Endothelial cell of umbilical vein (primary cell): ENCODE results near the gene PVR.

Experiments used
- EZH2 ChIP-seq: IDR thresholded peaks from 2 replicates; pipeline ENCODE4 v1.6.1; 2012; ENCODE audit warnings: borderline replicate concordance, low read depth, mild to moderate bottlenecking, moderate library complexity, low read length, inconsistent platforms; ENCODE audit not compliant: severe bottlenecking
- MYC ChIP-seq: IDR thresholded peaks from one replicate; pipeline ENCODE4 v1.6.1; 2011; ENCODE audit warnings: mild to moderate bottlenecking, low read depth, low read length
- POLR2A ChIP-seq: IDR thresholded peaks from 2 replicates; pipeline ENCODE4 v1.6.1; 2012; ENCODE audit warnings: low read depth, mild to moderate bottlenecking, control low read depth, low read length
- POLR2AphosphoS5 ChIP-seq: IDR thresholded peaks from 2 replicates; pipeline ENCODE4 v1.6.1; 2012; ENCODE audit warnings: low read depth, mild to moderate bottlenecking, control low read depth, low read length, moderate library complexity; ENCODE audit not compliant: insufficient read depth
- TF ChIP-seq, protein P1 (sequence below), 2 donors: IDR thresholded peaks; 1 replicate in 1 of 2; 2 replicates in 1 of 2; pipeline ENCODE4 v1.5.1; 2011; ENCODE audit warnings: low read length in 2 of 2, mild to moderate bottlenecking in 2 of 2, moderate library complexity in 2 of 2, control low read depth in 1 of 2, inconsistent platforms in 1 of 2, low read depth in 1 of 2; ENCODE audit not compliant: insufficient read depth in 1 of 2; ENCODE audit errors: extremely low read depth in 1 of 2

DNA sequence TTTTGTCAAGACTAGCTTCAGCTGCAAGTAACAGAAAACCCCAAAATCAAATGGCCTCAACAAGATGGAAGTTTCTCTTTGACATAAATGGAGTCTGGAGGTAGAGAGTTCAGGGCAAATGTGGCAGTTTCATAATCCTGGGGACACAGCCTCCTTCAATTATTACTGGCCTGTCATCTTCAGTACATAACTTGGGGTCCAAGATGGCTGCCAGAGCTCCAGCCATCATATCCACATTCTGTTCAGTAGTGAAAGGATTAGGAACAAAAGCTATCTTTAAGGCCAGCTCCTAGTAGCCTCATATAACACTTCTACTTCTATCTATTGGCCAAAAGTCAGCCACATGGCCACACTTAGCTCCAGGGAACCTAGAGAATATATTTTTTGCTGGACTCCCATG lies 45.4 kb upstream of the PVR start:
- TF ChIP-seq POLR2AphosphoS5 = no peak
- TF ChIP-seq EZH2 = no peak
- TF ChIP-seq, protein P1, sequence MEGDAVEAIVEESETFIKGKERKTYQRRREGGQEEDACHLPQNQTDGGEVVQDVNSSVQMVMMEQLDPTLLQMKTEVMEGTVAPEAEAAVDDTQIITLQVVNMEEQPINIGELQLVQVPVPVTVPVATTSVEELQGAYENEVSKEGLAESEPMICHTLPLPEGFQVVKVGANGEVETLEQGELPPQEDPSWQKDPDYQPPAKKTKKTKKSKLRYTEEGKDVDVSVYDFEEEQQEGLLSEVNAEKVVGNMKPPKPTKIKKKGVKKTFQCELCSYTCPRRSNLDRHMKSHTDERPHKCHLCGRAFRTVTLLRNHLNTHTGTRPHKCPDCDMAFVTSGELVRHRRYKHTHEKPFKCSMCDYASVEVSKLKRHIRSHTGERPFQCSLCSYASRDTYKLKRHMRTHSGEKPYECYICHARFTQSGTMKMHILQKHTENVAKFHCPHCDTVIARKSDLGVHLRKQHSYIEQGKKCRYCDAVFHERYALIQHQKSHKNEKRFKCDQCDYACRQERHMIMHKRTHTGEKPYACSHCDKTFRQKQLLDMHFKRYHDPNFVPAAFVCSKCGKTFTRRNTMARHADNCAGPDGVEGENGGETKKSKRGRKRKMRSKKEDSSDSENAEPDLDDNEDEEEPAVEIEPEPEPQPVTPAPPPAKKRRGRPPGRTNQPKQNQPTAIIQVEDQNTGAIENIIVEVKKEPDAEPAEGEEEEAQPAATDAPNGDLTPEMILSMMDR (IDR thresholded peaks at IDR 0.05; ENCODE audit: extremely low read depth in 1 of 2, insufficient read depth in 1 of 2, low read depth in 1 of 2, low read length in 2 of 2) = no peak
- TF ChIP-seq MYC = no peak
- no peak for TF ChIP-seq POLR2A
